ENCODE data around the gene PCMT1.
A peak's percentile ranks its signal among the peaks of the same experiment; 100 is the strongest.
"Not testable (repeated sequence)": the region's sequence is repeated elsewhere in the genome, so short reads cannot be mapped to it uniquely, and the experiment has no call there.

PCMT1 gene

GRCh38 chr6:149834513-149835481, 85.3 kb downstream of the PCMT1 start:
- H3K36me3 ChIP-seq (ENCODE audit: low read depth) = peaks cover 56% of the 10 kb centered on the region
- ATAC-seq (ENCODE audit: low read depth) (peak; percentile 96), DNase-seq (ENCODE audit: low spot score) (no peak)
- peaks cover 9% of the 10 kb centered on the region for H3K4me1 ChIP-seq (ENCODE audit: insufficient read depth, poor library complexity, severe bottlenecking)
- peak; percentile 94 for TF ChIP-seq CTCF (IDR thresholded peaks at IDR 0.05; ENCODE audit: poor library complexity, severe bottlenecking)
- H3K27me3 ChIP-seq (ENCODE audit: insufficient read depth, poor library complexity, severe bottlenecking) = no peaks in the 10 kb centered on the region
- peak overlapping the region; percentile 34 for H3K27ac ChIP-seq (ENCODE audit: poor library complexity, severe bottlenecking)
- H3K4me3 ChIP-seq (ENCODE audit: severe bottlenecking) = no peak overlapping the region
- H3K9me3 ChIP-seq (ENCODE audit: severe bottlenecking) = peaks cover 2% of the 10 kb centered on the region

GRCh38 chr6:149840345-149841075, 91.0 kb downstream of the PCMT1 start:
- Histone ChIP-seq H3K27me3 (ENCODE audit: insufficient read depth, poor library complexity, severe bottlenecking) (no peaks in the 10 kb centered on the region), H3K9me3 (ENCODE audit: severe bottlenecking) (no peaks in the 10 kb centered on the region), H3K27ac (ENCODE audit: poor library complexity, severe bottlenecking) (peak overlapping the region; percentile 36), H3K36me3 (ENCODE audit: low read depth) (peaks cover 64% of the 10 kb centered on the region), H3K4me1 (ENCODE audit: insufficient read depth, poor library complexity, severe bottlenecking) (peaks cover 19% of the 10 kb centered on the region), H3K4me3 (ENCODE audit: severe bottlenecking) (no peak overlapping the region)
- TF ChIP-seq CTCF (IDR thresholded peaks at IDR 0.05; ENCODE audit: poor library complexity, severe bottlenecking) = peak; percentile 89
- no peak for DNase-seq (ENCODE audit: low spot score)
- peak; percentile 89 for ATAC-seq (ENCODE audit: low read depth)

DNA sequence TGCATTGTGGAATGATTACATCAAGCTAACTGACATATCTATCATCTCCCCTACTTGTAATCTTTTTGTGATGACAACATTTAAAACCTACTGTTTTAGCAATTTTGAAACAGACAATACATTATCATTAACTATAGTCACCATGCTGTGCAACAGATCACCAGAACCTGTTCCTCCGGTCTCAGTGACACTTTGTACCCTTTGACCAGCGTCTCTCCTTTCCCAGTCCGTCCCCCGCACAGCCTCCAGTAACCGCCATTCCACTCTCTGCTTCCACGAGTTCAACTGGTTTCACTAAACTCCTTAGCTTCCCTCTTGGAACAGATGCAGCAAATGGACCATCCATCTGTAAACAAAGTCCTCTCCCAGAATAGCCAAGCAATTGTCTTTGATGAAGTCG, 92.8 kb downstream of the PCMT1 start:
- peaks cover 34% of the 10 kb centered on the region for H3K4me1 ChIP-seq (ENCODE audit: insufficient read depth, poor library complexity, severe bottlenecking)
- ATAC-seq (ENCODE audit: low read depth) = no peak

DNA sequence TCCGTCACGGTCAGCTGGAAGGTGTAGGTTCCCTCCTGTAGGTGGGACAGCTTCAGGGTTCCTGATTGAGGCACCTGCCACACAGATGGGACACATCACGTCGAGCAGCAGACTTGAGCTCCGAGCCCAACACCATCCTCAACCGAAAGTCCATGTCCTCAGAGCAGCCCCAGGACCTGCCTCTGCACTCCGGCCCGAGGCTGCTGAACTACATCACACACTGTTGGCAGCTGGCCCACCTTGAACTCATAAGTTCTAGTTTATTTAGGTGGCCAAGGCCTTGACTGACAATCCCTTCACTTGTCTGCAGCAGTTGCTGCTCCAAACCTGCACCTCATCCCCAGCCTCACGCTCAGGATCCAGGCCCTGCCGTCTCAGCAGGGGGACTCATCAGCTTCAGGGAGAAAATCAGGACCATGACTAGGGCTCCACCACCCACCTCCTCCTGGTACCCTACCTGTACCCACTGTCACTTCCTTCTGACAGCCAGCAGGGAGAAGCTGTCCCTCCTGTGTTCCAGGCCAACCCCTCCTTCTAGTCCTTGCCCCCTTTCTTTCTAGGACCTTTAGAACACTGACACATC, 93.6 kb downstream of the PCMT1 start:
- TF ChIP-seq CTCF (IDR thresholded peaks at IDR 0.05; ENCODE audit: poor library complexity, severe bottlenecking) = no peak
- Histone ChIP-seq H3K27me3 (ENCODE audit: insufficient read depth, poor library complexity, severe bottlenecking) (no peaks in the 10 kb centered on the region), H3K4me1 (ENCODE audit: insufficient read depth, poor library complexity, severe bottlenecking) (peaks cover 42% of the 10 kb centered on the region), H3K27ac (ENCODE audit: poor library complexity, severe bottlenecking) (no peak overlapping the region), H3K9me3 (ENCODE audit: severe bottlenecking) (no peaks in the 10 kb centered on the region), H3K4me3 (ENCODE audit: severe bottlenecking) (no peak overlapping the region), H3K36me3 (ENCODE audit: low read depth) (peaks cover 59% of the 10 kb centered on the region)
- no peak for ATAC-seq (ENCODE audit: low read depth)
- DNase-seq (ENCODE audit: low spot score) = no peak

More for the DNA sequence above, 92.8 kb downstream of the PCMT1 start:
- Histone ChIP-seq H3K9me3 (ENCODE audit: severe bottlenecking) (no peaks in the 10 kb centered on the region), H3K27me3 (ENCODE audit: insufficient read depth, poor library complexity, severe bottlenecking) (no peaks in the 10 kb centered on the region), H3K4me3 (ENCODE audit: severe bottlenecking) (no peak overlapping the region), H3K27ac (ENCODE audit: poor library complexity, severe bottlenecking) (no peak overlapping the region), H3K36me3 (ENCODE audit: low read depth) (peaks cover 56% of the 10 kb centered on the region)
- TF ChIP-seq CTCF (IDR thresholded peaks at IDR 0.05; ENCODE audit: poor library complexity, severe bottlenecking) = no peak
- no peak for DNase-seq (ENCODE audit: low spot score)

GRCh38 chr6:149844036-149844435, 94.5 kb downstream of the PCMT1 start:
- Histone ChIP-seq H3K36me3 (ENCODE audit: low read depth) (peaks cover 62% of the 10 kb centered on the region), H3K4me1 (ENCODE audit: insufficient read depth, poor library complexity, severe bottlenecking) (peaks cover 44% of the 10 kb centered on the region)
- not testable (repeated sequence) for DNase-seq (ENCODE audit: low spot score); H3K27ac ChIP-seq (ENCODE audit: poor library complexity, severe bottlenecking); ATAC-seq (ENCODE audit: low read depth); H3K9me3 ChIP-seq (ENCODE audit: severe bottlenecking); H3K27me3 ChIP-seq (ENCODE audit: insufficient read depth, poor library complexity, severe bottlenecking); H3K4me3 ChIP-seq (ENCODE audit: severe bottlenecking)
